HG03460 (cell line): ENCODE results near the gene HSD17B13.
"Not testable (repeated sequence)": the region's sequence is repeated elsewhere in the genome, so short reads cannot be mapped to it uniquely, and the experiment has no call there.

ENCODE experiments used
- ATAC-seq: cut with Tn5 transposase; IDR thresholded peaks from one replicate; pipeline ENCODE4 v1.9.1; 2021; ENCODE audit not compliant: unreplicated experiment

Gene HSD17B13

DNA sequence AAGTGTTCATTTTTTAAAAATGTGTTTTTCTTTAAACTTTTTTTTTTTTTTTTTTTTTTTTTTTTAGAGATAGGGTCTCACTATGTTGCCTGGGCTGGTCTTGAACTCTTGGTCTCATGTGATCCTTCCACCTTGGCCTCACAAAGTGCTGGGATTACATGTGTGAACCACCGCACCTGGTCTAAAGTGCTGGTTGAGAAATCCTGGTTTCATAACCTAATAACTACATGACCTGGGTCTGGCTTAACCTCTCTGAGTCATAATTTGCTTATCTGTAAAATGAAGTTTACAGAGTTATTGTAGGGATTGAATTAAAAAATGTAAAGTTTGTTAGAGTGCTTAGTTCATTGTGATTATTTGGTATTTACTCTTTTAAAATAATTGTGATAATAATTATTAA is 5.2 kb downstream of the HSD17B13 start:
- no peak for ATAC-seq

DNA sequence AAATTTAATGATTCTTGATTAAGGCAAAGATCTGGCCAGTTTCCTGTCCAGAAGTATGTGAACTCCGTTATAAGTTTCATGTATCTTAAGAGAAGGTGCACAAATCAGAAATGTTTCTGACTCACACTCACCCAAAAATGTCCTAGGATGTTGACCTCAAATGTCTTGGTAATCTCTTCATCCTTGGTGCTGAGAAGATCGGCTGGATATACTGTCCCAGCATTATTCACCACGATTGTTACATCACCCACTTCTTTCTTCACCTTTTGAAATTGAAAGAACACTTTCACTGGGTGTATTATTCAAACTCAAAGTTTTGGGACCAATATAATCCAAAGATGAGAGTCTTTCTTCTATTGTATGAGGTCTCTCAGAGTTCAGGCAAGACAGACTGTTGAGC is 5.7 kb downstream of the HSD17B13 start:
- ATAC-seq, result no peak

DNA sequence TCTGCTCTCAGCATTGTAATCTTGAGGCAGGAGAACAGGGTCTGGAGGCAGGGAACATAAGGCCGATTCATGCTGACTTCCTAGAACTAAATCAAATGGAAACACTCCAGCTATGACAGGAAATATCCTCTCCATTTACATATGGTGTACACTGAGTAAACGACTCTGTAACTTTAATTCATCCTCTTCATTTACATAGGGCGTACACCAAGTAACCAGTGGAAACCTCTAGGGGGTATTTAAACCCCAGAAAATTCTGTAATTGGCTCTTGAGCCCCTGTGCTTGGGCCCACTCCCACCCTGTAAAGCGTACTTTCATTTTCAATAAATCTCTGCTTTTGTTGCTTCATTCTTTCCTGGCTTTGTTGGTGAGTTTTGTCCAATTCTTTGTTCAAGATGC is 7.7 kb downstream of the HSD17B13 start:
- not testable (repeated sequence) for ATAC-seq

DNA sequence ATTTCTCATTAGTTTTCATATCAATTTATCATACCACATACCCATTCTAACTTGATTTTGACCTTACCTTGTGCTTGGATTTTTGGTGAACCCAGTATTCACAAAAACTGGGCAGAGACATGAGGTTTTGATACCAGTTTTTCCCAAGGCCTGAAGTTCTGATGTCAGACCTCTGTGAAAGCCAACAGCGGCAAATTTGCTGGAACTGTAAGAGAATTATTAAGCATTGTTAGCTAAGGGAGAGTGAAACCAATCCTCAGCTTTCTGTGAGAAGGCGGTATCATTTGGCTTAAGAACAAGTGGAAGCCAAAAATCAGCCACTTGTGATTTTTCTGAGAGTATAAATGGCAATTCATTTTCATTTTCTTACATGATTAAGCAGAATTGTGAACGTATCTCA is 8.9 kb downstream of the HSD17B13 start:
- ATAC-seq, result no peak

DNA sequence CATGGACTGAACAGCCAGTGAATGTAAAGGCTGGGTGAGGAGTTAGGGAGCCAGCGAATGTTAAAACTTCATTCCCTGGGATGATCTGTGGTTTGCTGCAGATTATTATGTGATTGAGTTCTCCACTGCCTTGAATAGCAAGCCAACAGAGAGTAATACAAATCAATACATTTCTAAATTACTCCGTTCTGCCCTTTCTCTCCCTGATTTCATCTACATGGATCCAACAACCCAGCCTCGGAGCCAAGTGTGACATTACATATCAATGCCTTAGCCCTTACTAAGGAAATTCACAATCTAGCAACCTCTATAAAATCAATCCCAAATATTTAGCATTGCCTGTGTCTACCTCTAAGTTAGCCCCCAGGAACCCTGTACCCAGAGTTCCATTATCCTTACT is 11.0 kb downstream of the HSD17B13 start:
- no peak for ATAC-seq

DNA sequence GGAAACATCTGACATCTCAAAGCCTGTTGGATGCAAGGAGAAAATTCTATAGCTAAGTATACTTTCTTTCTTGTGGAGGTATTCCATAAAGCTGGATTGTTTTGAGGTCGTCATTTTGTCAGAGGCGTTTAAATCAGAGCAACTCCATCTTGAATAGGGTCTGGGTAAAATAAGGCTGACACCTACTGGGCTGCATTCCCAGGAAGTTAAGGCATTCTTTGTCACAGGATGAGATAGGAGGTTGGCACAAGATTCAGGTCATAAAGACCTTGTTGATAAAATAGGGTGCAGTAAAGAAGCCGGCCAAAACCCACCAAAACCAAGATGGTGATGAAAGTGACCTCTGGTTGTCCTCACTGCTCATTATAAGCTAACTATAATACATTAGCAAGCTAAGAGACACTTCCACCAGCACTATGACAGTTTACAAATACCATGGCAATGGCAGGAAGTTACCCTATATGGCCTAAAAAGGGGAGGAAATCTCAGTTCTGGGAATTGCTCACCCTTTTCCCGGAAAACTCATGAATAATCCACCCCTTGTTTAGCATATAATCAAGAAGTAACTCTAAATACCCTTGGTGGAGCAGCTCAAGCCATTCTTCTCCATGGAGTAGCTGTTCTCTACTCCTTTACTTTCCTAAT is 11.9 kb downstream of the HSD17B13 start:
- no peak for ATAC-seq

DNA sequence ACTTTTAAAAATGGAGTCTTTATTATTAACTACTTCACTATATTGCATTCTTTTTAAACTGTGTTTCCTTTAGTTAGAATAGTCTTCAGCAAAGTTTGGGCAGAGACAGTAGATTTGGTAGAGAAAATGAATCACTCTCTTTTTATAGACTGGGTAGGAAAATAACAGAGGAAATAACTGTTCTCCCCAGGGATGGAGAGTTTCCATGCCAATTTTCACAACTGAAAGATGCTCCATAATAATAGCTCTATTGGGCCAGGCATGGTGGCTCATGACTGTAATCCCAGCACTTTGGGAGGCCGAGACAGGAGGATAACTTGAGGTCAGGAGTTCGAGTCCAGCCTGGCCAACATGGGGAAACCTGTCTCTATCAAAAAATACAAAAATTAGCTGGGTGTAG is 13.1 kb downstream of the HSD17B13 start:
- no peak for ATAC-seq

DNA sequence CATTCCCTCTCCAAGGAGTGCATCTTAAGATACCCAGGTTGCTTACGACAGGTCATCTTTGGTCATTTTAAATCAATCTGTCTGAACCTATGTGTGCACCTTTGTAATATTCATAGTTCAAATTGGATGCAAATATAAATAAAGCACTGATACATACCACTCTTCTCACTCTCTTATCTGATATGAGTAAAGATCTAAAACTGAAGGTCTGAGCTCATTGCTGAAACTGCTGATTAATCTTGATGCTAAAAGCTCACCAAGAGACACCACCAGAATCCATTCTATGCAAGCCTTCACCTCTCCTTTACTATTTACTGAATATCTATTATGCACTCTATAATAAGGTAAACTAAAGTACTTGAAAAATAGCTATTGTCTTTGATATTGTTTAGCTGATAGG is 16.6 kb downstream of the HSD17B13 start:
- no peak for ATAC-seq

DNA sequence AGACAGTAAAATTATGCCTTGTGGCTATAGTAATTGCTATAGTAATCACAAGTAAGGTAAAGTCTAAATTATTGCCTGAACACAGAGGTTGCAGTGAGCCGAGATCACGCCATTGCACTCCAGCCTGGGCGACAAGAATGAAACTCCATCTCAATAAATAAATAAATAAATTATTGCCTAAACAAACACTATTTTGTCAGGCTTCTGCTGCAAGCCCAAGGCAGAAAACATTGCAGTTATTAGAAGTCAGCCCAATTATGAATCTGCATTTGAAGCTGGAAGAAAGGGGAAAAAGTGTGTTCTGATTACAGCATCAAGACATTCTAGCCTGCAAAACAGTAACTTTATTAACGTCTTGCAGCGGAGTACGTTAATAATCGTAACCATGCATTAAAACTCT is 17.1 kb downstream of the HSD17B13 start:
- no peak for ATAC-seq

DNA sequence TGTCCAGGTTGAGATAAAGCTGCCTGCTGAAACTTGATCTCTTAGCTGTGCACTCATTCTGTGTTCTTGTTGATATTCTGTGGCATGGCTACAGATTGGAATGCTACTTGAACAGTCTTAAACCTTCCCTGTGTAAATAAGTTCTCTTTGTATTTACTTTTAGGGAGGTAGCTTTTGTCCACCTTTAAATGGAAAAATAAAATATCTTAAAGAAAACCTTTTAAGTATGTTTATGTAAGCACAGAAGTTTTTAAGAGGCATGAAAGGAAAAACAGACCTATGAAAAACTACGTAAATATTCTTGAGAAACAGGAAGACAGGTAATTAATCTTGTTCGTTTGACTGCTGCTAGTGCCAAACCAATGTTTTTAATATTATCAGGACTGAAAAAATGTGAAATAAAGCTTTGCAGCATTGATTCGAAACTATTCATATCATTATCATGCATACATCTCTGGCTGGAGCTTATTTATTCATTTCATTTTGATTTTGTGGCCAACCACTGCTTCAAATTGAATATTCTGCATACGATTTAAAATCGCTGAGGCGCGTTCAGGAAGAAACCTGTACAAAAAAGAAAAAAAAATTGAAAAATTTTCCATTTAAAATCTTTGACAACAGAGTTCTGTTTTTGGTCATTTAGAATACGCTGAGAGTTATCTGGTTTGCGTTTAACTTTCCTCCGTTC is 17.8 kb downstream of the HSD17B13 start:
- no peak for ATAC-seq

DNA sequence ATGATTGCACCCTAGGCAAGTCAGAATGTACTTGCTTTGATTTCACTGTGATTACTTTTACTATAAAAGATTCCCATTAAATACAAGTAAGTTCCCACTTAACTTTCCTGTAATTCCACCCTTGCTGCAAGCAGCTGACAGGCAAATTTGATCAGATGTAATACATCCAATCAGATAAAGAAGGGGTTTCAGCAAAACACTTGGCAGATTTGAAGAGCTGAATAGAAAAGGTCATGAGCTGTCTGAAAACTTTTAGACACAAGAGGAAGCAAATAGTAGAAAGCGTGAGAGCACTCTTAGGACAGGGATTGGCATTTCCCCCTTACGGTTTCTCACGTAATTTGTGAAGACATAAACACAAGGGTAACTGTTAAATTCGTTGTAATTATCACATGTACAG is 22.8 kb downstream of the HSD17B13 start:
- ATAC-seq, result no peak

DNA sequence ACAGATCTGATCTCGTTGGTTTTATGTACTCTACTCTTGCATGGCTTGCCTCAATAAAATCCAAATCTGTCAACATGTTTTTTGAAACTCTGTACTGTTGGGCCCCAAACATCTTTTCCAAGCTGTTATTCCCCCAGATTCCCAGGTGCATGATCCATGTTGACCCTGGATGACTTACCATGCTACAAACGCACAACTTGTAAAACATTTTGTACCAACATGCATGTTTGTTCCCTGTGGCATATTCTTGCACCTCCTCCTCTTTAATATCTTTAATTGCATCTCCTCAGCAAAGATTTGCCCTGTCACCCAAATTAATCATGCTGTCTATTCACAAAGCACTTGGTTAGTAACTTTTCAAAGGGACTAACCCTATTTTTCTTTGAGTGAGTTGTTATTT is 24.3 kb downstream of the HSD17B13 start:
- no peak for ATAC-seq

DNA sequence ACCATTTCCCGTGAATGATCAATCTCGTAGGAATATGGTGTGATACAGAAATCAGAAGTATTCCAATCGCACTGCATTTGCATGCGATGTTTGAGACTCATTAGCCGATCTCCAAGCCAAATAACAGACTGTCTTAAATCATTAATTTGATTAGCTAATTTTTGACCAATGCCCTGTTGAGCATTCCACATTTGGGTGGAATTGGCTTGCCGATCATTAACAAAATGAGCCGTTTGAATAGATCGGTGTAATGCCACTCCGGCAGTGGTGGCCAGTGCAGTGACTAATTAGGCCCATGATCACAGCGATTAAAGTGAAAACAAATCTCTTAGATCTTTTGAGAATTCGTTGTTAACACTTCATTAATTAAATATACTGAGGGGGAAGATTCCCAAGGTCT is 27.8 kb downstream of the HSD17B13 start:
- ATAC-seq, result not testable (repeated sequence)

DNA sequence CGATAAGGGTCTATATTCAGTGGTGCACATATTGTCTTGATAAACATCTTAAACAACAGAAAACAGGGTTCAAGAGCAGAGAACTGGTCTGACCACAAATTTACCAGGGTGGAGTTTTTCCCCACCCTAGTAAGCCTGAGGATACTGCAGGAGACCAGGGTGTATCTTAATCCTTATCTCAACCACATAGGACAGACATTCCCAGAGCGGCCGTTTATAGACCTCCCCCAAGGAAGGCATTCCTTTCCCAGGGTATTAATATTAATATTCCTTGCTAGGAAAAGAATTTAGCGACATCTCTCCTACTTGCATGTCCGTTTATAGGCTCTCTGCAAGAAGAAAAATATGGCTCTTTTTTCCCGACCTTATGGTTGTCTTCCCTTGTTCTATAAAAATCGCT is 28.8 kb downstream of the HSD17B13 start:
- ATAC-seq, result not testable (repeated sequence)

DNA sequence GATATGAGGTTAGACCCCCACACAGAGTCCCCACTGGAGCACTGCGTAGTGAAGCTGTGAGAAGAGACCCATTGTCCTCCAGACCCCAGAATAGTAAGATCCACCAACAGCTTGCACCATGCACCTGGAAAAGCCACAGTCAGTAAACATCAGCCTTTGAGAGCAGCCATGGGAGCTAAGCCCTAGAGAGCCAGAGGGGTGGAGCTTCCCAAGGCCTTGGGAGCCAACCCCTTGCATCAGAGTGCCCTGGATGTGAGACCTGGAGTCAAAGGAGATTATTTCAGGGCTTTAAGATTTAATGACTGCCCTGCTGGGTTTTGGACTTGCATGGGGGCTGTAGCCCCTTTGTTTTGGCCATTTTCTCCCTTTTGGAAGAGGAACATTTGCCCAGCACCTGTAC is 35.7 kb downstream of the HSD17B13 start:
- ATAC-seq, result no peak

DNA sequence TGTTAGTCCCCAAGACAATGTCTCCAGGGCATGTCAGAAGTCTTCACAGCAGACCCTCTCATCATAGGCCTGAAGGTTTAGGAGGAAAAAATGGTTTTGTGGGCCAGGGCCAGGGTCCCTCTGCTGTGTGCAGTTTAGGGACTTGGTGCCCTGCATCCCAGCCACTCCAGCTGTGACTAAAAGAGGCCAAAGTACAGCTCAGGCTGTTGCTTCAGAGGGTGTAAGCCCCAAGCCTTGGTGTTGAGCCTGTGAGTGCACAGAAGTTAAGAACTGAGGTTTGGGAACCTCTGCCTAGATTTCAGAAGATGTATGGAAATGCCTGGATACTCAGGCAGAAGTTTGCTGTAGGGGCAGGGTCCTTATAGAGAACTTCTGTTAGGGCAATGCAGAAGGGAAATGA is 38.4 kb downstream of the HSD17B13 start:
- not testable (repeated sequence) for ATAC-seq

DNA sequence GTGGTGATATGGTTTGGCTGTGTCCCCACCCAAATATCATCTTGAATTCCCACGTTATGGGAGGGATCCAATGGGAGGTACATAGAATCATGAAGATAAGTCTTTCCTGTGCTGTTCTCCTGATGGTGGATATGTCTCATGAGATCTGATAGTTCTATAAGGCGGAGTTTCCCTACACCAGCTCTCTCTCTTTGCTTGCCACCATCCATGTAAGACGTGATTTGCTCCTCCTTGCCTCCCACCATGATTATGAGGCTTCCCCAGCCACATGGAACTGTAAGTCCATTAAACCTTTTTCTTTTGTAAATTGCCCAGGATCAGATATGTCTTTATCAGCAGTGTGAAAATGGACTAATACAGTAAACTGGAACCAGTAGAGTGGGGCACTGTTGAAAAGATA is 39.5 kb downstream of the HSD17B13 start:
- no peak for ATAC-seq

DNA sequence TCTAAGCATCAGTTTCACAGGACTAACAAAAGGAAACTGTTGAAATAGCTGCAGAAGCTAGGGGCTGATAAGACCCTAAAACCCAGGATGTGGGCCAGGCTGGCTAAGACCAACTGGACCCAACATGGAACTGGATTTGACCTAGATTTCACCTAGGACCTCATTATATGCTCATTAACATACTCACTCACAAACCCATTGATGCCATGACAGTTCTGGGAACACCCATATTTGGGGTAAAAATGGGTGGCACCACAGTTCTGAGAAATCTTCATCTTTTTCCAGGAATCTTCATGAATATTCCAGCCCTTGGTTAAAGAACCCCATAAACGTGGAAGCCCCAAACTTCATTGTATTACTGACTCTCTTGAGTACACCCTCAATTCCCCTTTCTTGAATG is 41.1 kb downstream of the HSD17B13 start:
- ATAC-seq, result no peak

DNA sequence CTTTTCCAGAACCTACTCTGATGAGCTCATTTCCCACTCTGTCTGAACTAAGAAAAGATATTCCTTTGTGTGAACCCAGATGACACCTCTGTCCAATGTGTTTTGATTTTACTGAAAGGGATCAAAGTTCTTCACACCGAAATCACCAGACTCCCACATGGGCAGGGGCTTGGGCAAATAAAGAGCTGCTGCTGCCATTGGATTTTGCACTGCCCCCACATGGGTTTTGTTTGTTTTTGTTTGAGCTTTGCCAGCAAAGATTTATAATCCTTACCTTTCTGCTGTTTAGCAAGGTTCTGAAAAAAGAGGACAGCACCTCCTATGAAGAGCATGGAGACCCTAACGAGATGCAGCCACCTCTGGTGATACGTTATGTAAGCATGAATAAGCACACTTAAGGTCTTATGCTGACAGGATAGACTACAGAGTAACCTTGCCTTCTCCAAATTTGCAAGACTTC is 44.3 kb downstream of the HSD17B13 start:
- no peak for ATAC-seq

DNA sequence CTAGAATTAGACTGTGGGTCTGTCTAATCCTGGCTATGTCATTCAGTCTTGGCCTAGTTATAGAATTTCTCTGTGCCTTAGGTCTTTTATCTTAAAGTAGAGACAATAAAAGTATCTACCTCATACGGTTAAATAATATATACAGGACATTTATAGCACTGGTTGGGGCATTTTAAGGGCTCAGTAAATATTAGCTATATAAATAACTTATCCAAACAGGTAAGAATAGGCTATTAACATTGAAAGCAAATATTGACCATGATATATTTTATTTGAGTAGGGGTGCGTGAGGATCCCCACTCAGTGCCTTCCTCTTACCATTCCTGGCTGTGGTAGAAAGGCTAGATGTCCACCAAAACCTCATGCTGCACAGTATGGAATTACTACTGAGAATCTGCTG is 47.4 kb downstream of the HSD17B13 start:
- no peak for ATAC-seq

DNA sequence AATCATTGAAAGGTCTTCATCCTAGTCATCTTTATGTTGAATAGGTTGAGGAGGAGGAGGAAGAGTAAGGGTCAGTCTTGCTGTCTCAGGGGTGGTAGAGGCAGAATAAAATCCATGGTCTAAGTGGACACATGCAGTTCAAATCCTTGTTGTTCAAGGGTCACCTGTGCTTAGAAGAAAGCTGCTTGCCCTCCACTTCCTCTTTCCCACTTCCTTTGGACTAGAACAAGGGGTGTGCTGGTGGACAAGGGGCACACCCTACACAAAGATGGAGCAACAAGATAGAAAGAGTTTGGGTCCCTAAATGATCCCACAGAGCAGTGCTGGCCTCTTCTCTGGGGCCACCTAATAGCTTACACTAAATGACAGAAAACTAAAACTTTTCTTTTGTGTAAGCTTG is 47.9 kb downstream of the HSD17B13 start:
- ATAC-seq, result no peak

DNA sequence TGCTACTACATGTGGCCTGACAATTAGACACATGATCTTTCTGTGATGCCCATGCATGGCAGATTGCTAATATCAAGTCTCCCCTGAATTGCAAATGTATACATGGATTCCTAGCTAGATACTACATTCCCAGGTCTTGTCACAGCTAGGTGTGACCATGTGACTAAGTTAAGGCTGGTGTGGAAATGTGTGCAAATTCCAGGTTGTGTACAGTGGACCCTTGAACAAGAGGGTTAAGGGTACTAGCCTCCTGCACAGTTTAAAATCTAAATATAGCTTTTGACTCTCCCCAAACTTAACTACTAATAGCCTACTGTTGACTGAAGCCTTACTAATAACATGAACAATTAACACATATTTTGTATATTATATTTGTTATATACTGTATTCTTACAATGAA is 48.4 kb downstream of the HSD17B13 start:
- ATAC-seq, result no peak

DNA sequence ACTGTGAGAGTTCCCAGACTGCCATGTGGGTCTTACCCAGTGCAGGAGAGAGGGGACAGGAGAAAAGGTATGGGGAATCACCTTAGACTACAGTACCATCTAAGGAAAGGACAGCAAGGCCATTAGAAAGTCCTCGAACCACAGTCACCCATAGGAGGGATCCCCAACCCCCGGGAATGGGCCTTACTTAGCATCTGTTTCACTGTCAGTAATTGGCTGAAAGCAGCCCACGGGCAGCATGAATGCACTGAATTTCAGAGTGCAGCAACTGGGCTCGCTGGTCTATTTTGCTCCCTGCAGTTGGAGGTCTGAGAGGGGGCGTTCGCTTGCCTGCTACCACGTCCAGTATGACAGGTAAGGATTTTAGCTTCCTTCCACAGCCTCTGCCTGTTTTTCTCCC is 51.9 kb downstream of the HSD17B13 start:
- ATAC-seq, result no peak
